ENCODE measurements around the gene UNC50.

- no peak for TF ChIP-seq POLR2A (IDR thresholded peaks at IDR 0.05)
- TF ChIP-seq, protein P1, sequence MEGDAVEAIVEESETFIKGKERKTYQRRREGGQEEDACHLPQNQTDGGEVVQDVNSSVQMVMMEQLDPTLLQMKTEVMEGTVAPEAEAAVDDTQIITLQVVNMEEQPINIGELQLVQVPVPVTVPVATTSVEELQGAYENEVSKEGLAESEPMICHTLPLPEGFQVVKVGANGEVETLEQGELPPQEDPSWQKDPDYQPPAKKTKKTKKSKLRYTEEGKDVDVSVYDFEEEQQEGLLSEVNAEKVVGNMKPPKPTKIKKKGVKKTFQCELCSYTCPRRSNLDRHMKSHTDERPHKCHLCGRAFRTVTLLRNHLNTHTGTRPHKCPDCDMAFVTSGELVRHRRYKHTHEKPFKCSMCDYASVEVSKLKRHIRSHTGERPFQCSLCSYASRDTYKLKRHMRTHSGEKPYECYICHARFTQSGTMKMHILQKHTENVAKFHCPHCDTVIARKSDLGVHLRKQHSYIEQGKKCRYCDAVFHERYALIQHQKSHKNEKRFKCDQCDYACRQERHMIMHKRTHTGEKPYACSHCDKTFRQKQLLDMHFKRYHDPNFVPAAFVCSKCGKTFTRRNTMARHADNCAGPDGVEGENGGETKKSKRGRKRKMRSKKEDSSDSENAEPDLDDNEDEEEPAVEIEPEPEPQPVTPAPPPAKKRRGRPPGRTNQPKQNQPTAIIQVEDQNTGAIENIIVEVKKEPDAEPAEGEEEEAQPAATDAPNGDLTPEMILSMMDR (IDR thresholded peaks at IDR 0.05) = no peak
Observed at GRCh38 chr2:98623657-98624056, 15.3 kb downstream of the UNC50 start.

All from gastroesophageal sphincter (tissue), 3 donors.